IPS-15b (cell line): ENCODE data around the gene BTBD16.
A peak's percentile ranks its signal among the peaks of the same experiment; 100 is the strongest.

ENCODE experiments used
- H3K27me3 ChIP-seq: one replicate; pipeline ENCODE4 v1.6.1; 2013; ENCODE audit warnings: low read length; ENCODE audit not compliant: control insufficient read depth, insufficient read depth
- H3K36me3 ChIP-seq: one replicate; pipeline ENCODE4 v1.6.1; 2013; ENCODE audit warnings: low read length; ENCODE audit not compliant: control insufficient read depth, insufficient read depth
- H3K4me1 ChIP-seq: one replicate; pipeline ENCODE4 v1.6.1; 2013; ENCODE audit warnings: mild to moderate bottlenecking, low read length; ENCODE audit not compliant: control insufficient read depth, insufficient read depth
- H3K4me3 ChIP-seq: one replicate; pipeline ENCODE4 v1.5.1; 2013; ENCODE audit warnings: low read depth, low read length
- H3K9ac ChIP-seq: one replicate; pipeline ENCODE4 v1.6.1; 2013; ENCODE audit warnings: low read depth, mild to moderate bottlenecking, low read length
- H3K9me3 ChIP-seq: one replicate; pipeline ENCODE4 v1.6.1; 2013; ENCODE audit warnings: mild to moderate bottlenecking, low read length; ENCODE audit not compliant: control insufficient read depth, insufficient read depth

BTBD16 gene

GRCh38 chr10:122290833-122291532 is 19.9 kb downstream of the BTBD16 start:
- no peaks in the 10 kb centered on the region for H3K4me1 ChIP-seq
- no peak overlapping the region for H3K4me3 ChIP-seq
- no peaks in the 10 kb centered on the region for H3K9me3 ChIP-seq
- no peaks in the 10 kb centered on the region for H3K36me3 ChIP-seq
- no peak overlapping the region for H3K9ac ChIP-seq
- H3K27me3 ChIP-seq, result no peaks in the 10 kb centered on the region

- H3K9me3 ChIP-seq, result no peaks in the 10 kb centered on the region
- H3K4me1 ChIP-seq, result no peaks in the 10 kb centered on the region
- H3K9ac ChIP-seq, result no peak overlapping the region
- H3K4me3 ChIP-seq, result no peak overlapping the region
- H3K27me3 ChIP-seq, result no peaks in the 10 kb centered on the region
- no peaks in the 10 kb centered on the region for H3K36me3 ChIP-seq
These were observed 20.6 kb downstream of the BTBD16 start for GRCh38 chr10:122291739-122292138.

GRCh38 chr10:122292376-122292775 is 21.3 kb downstream of the BTBD16 start:
- H3K9ac ChIP-seq, result no peak overlapping the region
- no peaks in the 10 kb centered on the region for H3K27me3 ChIP-seq
- no peaks in the 10 kb centered on the region for H3K9me3 ChIP-seq
- H3K4me3 ChIP-seq, result no peak overlapping the region
- no peaks in the 10 kb centered on the region for H3K4me1 ChIP-seq
- no peaks in the 10 kb centered on the region for H3K36me3 ChIP-seq

GRCh38 chr10:122293156-122293960 is 22.3 kb downstream of the BTBD16 start:
- Histone ChIP-seq H3K9ac (no peak overlapping the region), H3K27me3 (no peaks in the 10 kb centered on the region), H3K4me3 (no peak overlapping the region), H3K36me3 (no peaks in the 10 kb centered on the region), H3K9me3 (no peaks in the 10 kb centered on the region), H3K4me1 (no peaks in the 10 kb centered on the region)

GRCh38 chr10:122293961-122294380 is 22.9 kb downstream of the BTBD16 start:
- H3K27me3 ChIP-seq, result no peaks in the 10 kb centered on the region
- no peak overlapping the region for H3K4me3 ChIP-seq
- H3K9me3 ChIP-seq, result no peaks in the 10 kb centered on the region
- no peak overlapping the region for H3K9ac ChIP-seq
- H3K36me3 ChIP-seq, result no peaks in the 10 kb centered on the region
- H3K4me1 ChIP-seq, result no peaks in the 10 kb centered on the region

- Histone ChIP-seq H3K4me1 (peaks cover 4% of the 10 kb centered on the region), H3K4me3 (no peak overlapping the region), H3K9ac (peak overlapping the region; percentile 4), H3K36me3 (no peaks in the 10 kb centered on the region), H3K9me3 (no peaks in the 10 kb centered on the region), H3K27me3 (no peaks in the 10 kb centered on the region)
These were observed 23.7 kb downstream of the BTBD16 start for GRCh38 chr10:122294511-122295450.

- Histone ChIP-seq H3K4me3 (no peak overlapping the region), H3K4me1 (peaks cover 4% of the 10 kb centered on the region), H3K36me3 (no peaks in the 10 kb centered on the region), H3K9me3 (no peaks in the 10 kb centered on the region), H3K27me3 (no peaks in the 10 kb centered on the region), H3K9ac (no peak overlapping the region)
These were observed 24.3 kb downstream of the BTBD16 start for GRCh38 chr10:122295451-122295809.

- H3K36me3 ChIP-seq, result no peaks in the 10 kb centered on the region
- H3K4me1 ChIP-seq, result peaks cover 4% of the 10 kb centered on the region
- no peak overlapping the region for H3K9ac ChIP-seq
- H3K9me3 ChIP-seq, result no peaks in the 10 kb centered on the region
- H3K4me3 ChIP-seq, result no peak overlapping the region
- no peaks in the 10 kb centered on the region for H3K27me3 ChIP-seq
These were observed 25.4 kb downstream of the BTBD16 start for GRCh38 chr10:122296363-122297120.

GRCh38 chr10:122297583-122297982 is 26.5 kb downstream of the BTBD16 start:
- Histone ChIP-seq H3K4me1 (peaks cover 4% of the 10 kb centered on the region), H3K36me3 (no peaks in the 10 kb centered on the region), H3K9me3 (no peaks in the 10 kb centered on the region)

GRCh38 chr10:122298206-122298597 is 27.1 kb downstream of the BTBD16 start:
- Histone ChIP-seq H3K36me3 (no peaks in the 10 kb centered on the region), H3K9ac (no peak overlapping the region), H3K4me3 (no peak overlapping the region), H3K4me1 (peaks cover 4% of the 10 kb centered on the region), H3K27me3 (no peaks in the 10 kb centered on the region), H3K9me3 (no peaks in the 10 kb centered on the region)

More at GRCh38 chr10:122297583-122297982, 26.5 kb downstream of the BTBD16 start:
- Histone ChIP-seq H3K4me3 (no peak overlapping the region), H3K9ac (no peak overlapping the region), H3K27me3 (no peaks in the 10 kb centered on the region)
